ENCODE measurements around the gene DRAXIN. TPM values are rescaled to one million over a fixed set of nuclear protein-coding genes. Genes with fewer than 3 reads are reported as not detected.

The DRAXIN gene
- total RNA-seq, 4 donors from 2014 or later = not detected

GRCh38 chr1:11735531-11735853 is 44.0 kb downstream of the DRAXIN start:
- peak overlapping the region; percentile 86 to 97 (median 92) for H3K4me3 ChIP-seq
- ATAC-seq = no peak
- no peaks in the 10 kb centered on the region for H3K36me3 ChIP-seq
- DNase-seq = no peak
- H3K9me3 ChIP-seq = no peaks in the 10 kb centered on the region
- intact Hi-C loops (cut with DNase I; ENCODE audit: low total_unique reads) (loop anchor here (5.0 kb wide), 3 partner anchors 152 to 723 kb away; partner anchors contain the start of gene TARDBP), in situ Hi-C loops (cut with MboI; ENCODE audit: low sequenced_read_pairs in 4 of 4) (loop anchor here in 1 of 4 donors (10.0 kb wide), 1 partner anchor 49 kb away; no protein-coding TSS in a partner anchor)
- H3K27ac ChIP-seq = peak overlapping the region; percentile 90 to 98 (median 94)
- TF ChIP-seq POLR2A (IDR thresholded peaks at IDR 0.05) (no peak), CTCF (IDR thresholded peaks at IDR 0.05 in 4 of 5, conservative IDR thresholded peaks at IDR 0.05 in 1 of 5) (no peak)
- peaks cover 32 to 39% of the 10 kb centered on the region in 2 donors for H3K4me1 ChIP-seq
- no peaks in the 10 kb centered on the region for H3K27me3 ChIP-seq

- H3K4me1 ChIP-seq = peaks cover 31 to 39% of the 10 kb centered on the region in 2 donors
- intact Hi-C loops (cut with DNase I; ENCODE audit: low total_unique reads) (loop anchor here (2.0 to 5.0 kb wide), 4 partner anchors 71 to 724 kb away; partner anchors contain the start of genes CLCN6 and TARDBP), in situ Hi-C loops (cut with MboI; ENCODE audit: low sequenced_read_pairs in 4 of 4) (loop anchor here in 1 of 4 donors (10.0 kb wide), 1 partner anchor 49 kb away; no protein-coding TSS in a partner anchor)
- ATAC-seq (peak; percentile 54 to 68), DNase-seq (peak; percentile 93 to 96)
- no peaks in the 10 kb centered on the region for H3K9me3 ChIP-seq
- peak; percentile 62 to 87 for TF ChIP-seq POLR2A (IDR thresholded peaks at IDR 0.05)
- peak in 2 of 5 experiments; percentile 27 for TF ChIP-seq CTCF (IDR thresholded peaks at IDR 0.05 in 4 of 5, conservative IDR thresholded peaks at IDR 0.05 in 1 of 5)
- H3K4me3 ChIP-seq = peak within 1 kb of the TSS; percentile 86 to 97 (median 92)
- no peaks in the 10 kb centered on the region for H3K36me3 ChIP-seq
- peak within 1 kb of the TSS; percentile 90 to 98 (median 94) for H3K27ac ChIP-seq
- H3K27me3 ChIP-seq = no peaks in the 10 kb centered on the region
Measured at GRCh38 chr1:11735854-11736745, 44.6 kb downstream of the DRAXIN start, which contains the start of gene AGTRAP. TSS of gene AGTRAP (plus strand) at chr1:11736136. CDS start at chr1:11736209, 73 bp downstream.

GRCh38 chr1:11736746-11737639 is 45.5 kb downstream of the DRAXIN start:
- H3K27ac ChIP-seq = peak overlapping the region; percentile 90 to 98 (median 94)
- intact Hi-C loops (cut with DNase I; ENCODE audit: low total_unique reads) = loop anchor here (1.0 to 5.0 kb wide), 5 partner anchors 50 to 725 kb away; partner anchors contain the start of genes CLCN6 and TARDBP
- TF ChIP-seq POLR2A (IDR thresholded peaks at IDR 0.05) = peak; percentile 52 to 66
- TF ChIP-seq CTCF (IDR thresholded peaks at IDR 0.05 in 4 of 5, conservative IDR thresholded peaks at IDR 0.05 in 1 of 5) = no peak
- H3K4me3 ChIP-seq = peak overlapping the region; percentile 86 to 97 (median 92)
- H3K27me3 ChIP-seq = no peaks in the 10 kb centered on the region
- in situ Hi-C loops (cut with MboI; ENCODE audit: low sequenced_read_pairs in 4 of 4) = loop anchor here in 1 of 4 donors (10.0 kb wide), 1 partner anchor 48 kb away; no protein-coding TSS in a partner anchor
- DNase-seq (peak; percentile 36 to 77), ATAC-seq (peak; percentile 69 to 83)
- peaks cover 25 to 30% of the 10 kb centered on the region in 2 donors for H3K4me1 ChIP-seq
- no peaks in the 10 kb centered on the region for H3K9me3 ChIP-seq
- no peaks in the 10 kb centered on the region for H3K36me3 ChIP-seq

- intact Hi-C loops (cut with DNase I; ENCODE audit: low total_unique reads) = loop anchor here (5.0 kb wide), 3 partner anchors 149 to 726 kb away; partner anchors contain the start of gene TARDBP
- ATAC-seq (no peak), DNase-seq (no peak)
- Histone ChIP-seq H3K4me3 (no peak overlapping the region), H3K9me3 (no peaks in the 10 kb centered on the region), H3K27ac (peak overlapping the region; percentile 90 to 98 (median 94)), H3K36me3 (no peaks in the 10 kb centered on the region), H3K27me3 (no peaks in the 10 kb centered on the region), H3K4me1 (peaks cover 20 to 23% of the 10 kb centered on the region in 2 donors)
- in situ Hi-C loops (cut with MboI; ENCODE audit: low sequenced_read_pairs in 4 of 4) = loop anchor here in 1 of 4 donors (10.0 kb wide), 1 partner anchor 47 kb away; no protein-coding TSS in a partner anchor
- TF ChIP-seq POLR2A (IDR thresholded peaks at IDR 0.05) (no peak), CTCF (IDR thresholded peaks at IDR 0.05 in 4 of 5, conservative IDR thresholded peaks at IDR 0.05 in 1 of 5) (no peak)
Measured at GRCh38 chr1:11738096-11738495, 46.6 kb downstream of the DRAXIN start.
